ENCODE measurements around the gene CAMK2N2. TPM values are rescaled to one million over a fixed set of nuclear protein-coding genes. Genes with fewer than 3 reads are reported as not detected.

The CAMK2N2 gene
- total and polyA plus RNA-seq, 2 donors (not counting 1 experiment from before 2014, with no cell fraction given), result not detected

DNA sequence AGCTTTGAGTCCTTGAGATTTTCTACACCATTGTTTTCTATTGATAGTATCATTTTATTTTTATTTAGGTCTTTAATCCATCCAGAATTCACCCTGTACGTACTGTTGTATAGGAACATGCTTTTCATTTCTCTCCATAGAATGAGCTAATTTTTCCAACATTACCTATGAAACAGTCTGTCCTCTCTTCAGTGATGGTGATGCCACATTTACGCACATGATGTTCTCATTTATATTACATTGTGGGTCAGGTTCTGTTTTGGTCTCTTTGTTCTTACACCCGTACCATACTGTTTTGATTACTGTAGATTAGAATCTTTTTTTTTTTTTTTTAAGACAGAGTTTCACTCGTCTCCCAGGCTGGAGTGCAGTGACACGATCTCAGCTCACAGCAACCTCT is 49.6 kb downstream of the CAMK2N2 start:
- no peak for ATAC-seq (ENCODE audit: low read depth)
- Mint-ChIP-seq H3K4me1 (no peaks in the 10 kb centered on the region), H3K9me3 (ENCODE audit: insufficient read depth) (no peaks in the 10 kb centered on the region), H3K4me3 (no peak overlapping the region), H3K27ac (no peak overlapping the region), H3K27me3 (peaks cover 16% of the 10 kb centered on the region)
- no peaks in the 10 kb centered on the region for H3K79me2 ChIP-seq (ENCODE audit: control insufficient read depth, insufficient read depth, low read length)
- WGBS (ENCODE audit: insufficient coverage), result no CpG with 5 or more reads among the region's 5 CpGs
- no peaks in the 10 kb centered on the region for H3K36me3 ChIP-seq (replicated peaks in 1 of 2; ENCODE audit: control extremely low read depth in 1 of 2, control insufficient read depth in 1 of 2, extremely low read depth in 1 of 2, insufficient read depth in 2 of 2, low read length in 1 of 2)
- intact Hi-C loops (cut with micrococcal nuclease), result no loop called here
- peaks cover 0 to 3% (median under 1%) of the 10 kb centered on the region in 4 experiments for H3K27me3 ChIP-seq (replicated peaks in 1 of 4; ENCODE audit: control extremely low read depth in 1 of 4, control insufficient read depth in 3 of 4, insufficient read depth in 4 of 4, low read length in 3 of 4)
- POLR2A ChIA-PET, result no interaction called here
- CTCF ChIA-PET, result no interaction called here
- no peaks in the 10 kb centered on the region for H3K9me3 ChIP-seq (ENCODE audit: control extremely low read depth in 1 of 3, control insufficient read depth in 2 of 3, insufficient read depth in 1 of 3, low read length in 2 of 3)
- no peaks in the 10 kb centered on the region for H3K4me1 ChIP-seq (ENCODE audit: control insufficient read depth in 2 of 2, insufficient read depth in 2 of 2, low read length in 2 of 2)
- H2AFZ ChIP-seq (ENCODE audit: insufficient read depth, low read depth, low read length, poor library complexity, severe bottlenecking), result no peak overlapping the region
- H3K9ac ChIP-seq (ENCODE audit: low read length), result no peak overlapping the region
- H4K20me1 ChIP-seq (ENCODE audit: control insufficient read depth, insufficient read depth, low read length, poor library complexity, severe bottlenecking), result no peaks in the 10 kb centered on the region
- H3K4me2 ChIP-seq (replicated peaks; ENCODE audit: low read depth, low read length, poor library complexity, severe bottlenecking), result no peak overlapping the region
- no peak for DNase-seq
- H3K27ac ChIP-seq (ENCODE audit: low read length in 2 of 2), result no peak overlapping the region
- TF ChIP-seq, protein P1, sequence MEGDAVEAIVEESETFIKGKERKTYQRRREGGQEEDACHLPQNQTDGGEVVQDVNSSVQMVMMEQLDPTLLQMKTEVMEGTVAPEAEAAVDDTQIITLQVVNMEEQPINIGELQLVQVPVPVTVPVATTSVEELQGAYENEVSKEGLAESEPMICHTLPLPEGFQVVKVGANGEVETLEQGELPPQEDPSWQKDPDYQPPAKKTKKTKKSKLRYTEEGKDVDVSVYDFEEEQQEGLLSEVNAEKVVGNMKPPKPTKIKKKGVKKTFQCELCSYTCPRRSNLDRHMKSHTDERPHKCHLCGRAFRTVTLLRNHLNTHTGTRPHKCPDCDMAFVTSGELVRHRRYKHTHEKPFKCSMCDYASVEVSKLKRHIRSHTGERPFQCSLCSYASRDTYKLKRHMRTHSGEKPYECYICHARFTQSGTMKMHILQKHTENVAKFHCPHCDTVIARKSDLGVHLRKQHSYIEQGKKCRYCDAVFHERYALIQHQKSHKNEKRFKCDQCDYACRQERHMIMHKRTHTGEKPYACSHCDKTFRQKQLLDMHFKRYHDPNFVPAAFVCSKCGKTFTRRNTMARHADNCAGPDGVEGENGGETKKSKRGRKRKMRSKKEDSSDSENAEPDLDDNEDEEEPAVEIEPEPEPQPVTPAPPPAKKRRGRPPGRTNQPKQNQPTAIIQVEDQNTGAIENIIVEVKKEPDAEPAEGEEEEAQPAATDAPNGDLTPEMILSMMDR (IDR thresholded peaks at IDR 0.05), result no peak
- TF ChIP-seq EZH2 (IDR thresholded peaks at IDR 0.05; ENCODE audit: borderline replicate concordance, insufficient read depth, low read depth, low read length, poor library complexity, severe bottlenecking), result no peak
- H3K4me3 ChIP-seq (ENCODE audit: control extremely low read depth in 1 of 5, extremely low read depth in 1 of 5, insufficient read depth in 1 of 5, low read depth in 2 of 5, low read length in 4 of 5), result no peak overlapping the region

DNA sequence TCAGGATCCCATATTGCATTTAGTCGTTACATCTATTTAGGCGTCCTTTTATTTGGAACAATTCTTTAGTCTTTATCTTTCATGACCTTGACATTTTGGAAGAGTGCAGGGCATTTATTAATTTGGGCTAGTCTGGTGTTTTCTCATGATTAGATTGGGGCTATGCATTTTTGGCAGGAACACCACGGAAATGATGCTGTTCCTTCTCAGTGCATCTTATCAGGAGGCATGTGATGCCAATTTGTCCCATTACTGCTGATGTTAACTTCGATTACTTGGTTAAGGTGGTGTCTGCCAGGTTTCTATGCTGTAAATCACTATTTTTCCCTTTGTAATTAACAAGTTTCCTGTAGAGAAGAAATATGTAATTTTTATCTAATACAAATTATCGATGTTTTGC is 50.1 kb downstream of the CAMK2N2 start:
- ChIA-PET CTCF (interaction anchor here (1.2 kb wide), 1 partner anchor 16 kb away, joined by 4 read pairs; no protein-coding TSS in a partner anchor), POLR2A (no interaction called here)
- DNase-seq (no peak), ATAC-seq (ENCODE audit: low read depth) (no peak)
- Histone ChIP-seq H3K9me3 (ENCODE audit: control extremely low read depth in 1 of 3, control insufficient read depth in 2 of 3, insufficient read depth in 1 of 3, low read length in 2 of 3) (no peaks in the 10 kb centered on the region), H3K9ac (ENCODE audit: low read length) (no peak overlapping the region), H4K20me1 (ENCODE audit: control insufficient read depth, insufficient read depth, low read length, poor library complexity, severe bottlenecking) (no peaks in the 10 kb centered on the region), H3K27me3 (replicated peaks in 1 of 4; ENCODE audit: control extremely low read depth in 1 of 4, control insufficient read depth in 3 of 4, insufficient read depth in 4 of 4, low read length in 3 of 4) (peaks cover 0 to 5% (median 1%) of the 10 kb centered on the region in 4 experiments), H3K4me2 (replicated peaks; ENCODE audit: low read depth, low read length, poor library complexity, severe bottlenecking) (no peak overlapping the region), H3K27ac (ENCODE audit: low read length in 2 of 2) (no peak overlapping the region), H3K36me3 (replicated peaks in 1 of 2; ENCODE audit: control extremely low read depth in 1 of 2, control insufficient read depth in 1 of 2, extremely low read depth in 1 of 2, insufficient read depth in 2 of 2, low read length in 1 of 2) (no peaks in the 10 kb centered on the region), H3K4me3 (ENCODE audit: control extremely low read depth in 1 of 5, extremely low read depth in 1 of 5, insufficient read depth in 1 of 5, low read depth in 2 of 5, low read length in 4 of 5) (no peak overlapping the region), H2AFZ (ENCODE audit: insufficient read depth, low read depth, low read length, poor library complexity, severe bottlenecking) (no peak overlapping the region), H3K79me2 (ENCODE audit: control insufficient read depth, insufficient read depth, low read length) (no peaks in the 10 kb centered on the region), H3K4me1 (ENCODE audit: control insufficient read depth in 2 of 2, insufficient read depth in 2 of 2, low read length in 2 of 2) (no peaks in the 10 kb centered on the region)
- peaks cover 20% of the 10 kb centered on the region for H3K27me3 Mint-ChIP-seq
- TF ChIP-seq EZH2 (IDR thresholded peaks at IDR 0.05; ENCODE audit: borderline replicate concordance, insufficient read depth, low read depth, low read length, poor library complexity, severe bottlenecking), result no peak
- TF ChIP-seq, protein P1 (IDR thresholded peaks at IDR 0.05), result no peak
- whole genome bisulfite sequencing (ENCODE audit: insufficient coverage), result no CpG with 5 or more reads among the region's 5 CpGs
- H3K4me1 Mint-ChIP-seq, result no peaks in the 10 kb centered on the region
- intact Hi-C loops (cut with micrococcal nuclease), result no loop called here
- H3K9me3 Mint-ChIP-seq (ENCODE audit: insufficient read depth), result no peaks in the 10 kb centered on the region
- no peak overlapping the region for H3K4me3 Mint-ChIP-seq
- no peak overlapping the region for H3K27ac Mint-ChIP-seq

Small RNA genes within 50 kb of the gene (small RNA-seq; reads per million reads assigned to genes)
- not detected for gene MIR1224 (ENCODE audit: insufficient read length, low read depth, low replicate concordance)

Other genes with a start within 250 kb of the CAMK2N2 start
- 29.5 and 31.7 TPM in 2 replicates for gene ABCC5, start 243.7 kb downstream of the CAMK2N2 start, total RNA-seq
- gene ABCC5, start 243.7 kb downstream of the CAMK2N2 start, polyA plus RNA-seq, result 13.4 and 16.9 TPM in 2 replicates
- gene HTR3D, start 229.8 kb downstream of the CAMK2N2 start, total RNA-seq, result not detected in 2 replicates
- gene HTR3D, start 229.8 kb downstream of the CAMK2N2 start, polyA plus RNA-seq, result not detected in 2 replicates
- gene HTR3C, start 208.5 kb downstream of the CAMK2N2 start, total RNA-seq, result not detected in 2 replicates
- gene HTR3C, start 208.5 kb downstream of the CAMK2N2 start, polyA plus RNA-seq, result not detected in 2 replicates
- gene HTR3E, start 164.5 kb downstream of the CAMK2N2 start, total RNA-seq, result not detected in 2 replicates
- not detected in 2 replicates for gene HTR3E, start 164.5 kb downstream of the CAMK2N2 start, polyA plus RNA-seq
- gene EIF2B5, start 126.2 kb downstream of the CAMK2N2 start, total RNA-seq, result 83.8 and 85.9 TPM in 2 replicates
- gene EIF2B5, start 126.2 kb downstream of the CAMK2N2 start, polyA plus RNA-seq, result 73.2 and 77.1 TPM in 2 replicates
- 81.3 and 92.0 TPM in 2 replicates for gene DVL3, start 106.2 kb downstream of the CAMK2N2 start, total RNA-seq
- gene DVL3, start 106.2 kb downstream of the CAMK2N2 start, polyA plus RNA-seq, result 42.7 and 49.4 TPM in 2 replicates
- gene AP2M1, start 86.7 kb downstream of the CAMK2N2 start, total RNA-seq, result 191 and 207 TPM in 2 replicates
- 132 and 171 TPM in 2 replicates for gene AP2M1, start 86.7 kb downstream of the CAMK2N2 start, polyA plus RNA-seq
- 115 and 131 TPM in 2 replicates for gene ABCF3, start 75.4 kb downstream of the CAMK2N2 start, total RNA-seq
- 74.0 and 86.5 TPM in 2 replicates for gene ABCF3, start 75.4 kb downstream of the CAMK2N2 start, polyA plus RNA-seq
- 0.37 TPM in 1 of 2 replicates, not detected in the other for gene VWA5B2, start 32.0 kb downstream of the CAMK2N2 start, total RNA-seq
- gene VWA5B2, start 32.0 kb downstream of the CAMK2N2 start, polyA plus RNA-seq, result 0.09 and 0.10 TPM in 2 replicates
- 32.7 and 38.6 TPM in 2 replicates for gene ALG3, start 12.6 kb downstream of the CAMK2N2 start, total RNA-seq
- gene ALG3, start 12.6 kb downstream of the CAMK2N2 start, polyA plus RNA-seq, result 29.9 and 36.1 TPM in 2 replicates
- 1.5 and 2.0 TPM in 2 replicates for gene EEF1AKMT4, start 11.9 kb downstream of the CAMK2N2 start, total RNA-seq
- 0.61 and 2.5 TPM in 2 replicates for gene EEF1AKMT4, start 11.9 kb downstream of the CAMK2N2 start, polyA plus RNA-seq
- not detected in 2 replicates for gene ECE2, start 14.5 kb upstream of the CAMK2N2 start, total RNA-seq
- gene ECE2, start 14.5 kb upstream of the CAMK2N2 start, polyA plus RNA-seq, result not detected in 2 replicates
- 140 and 145 TPM in 2 replicates for gene PSMD2, start 37.7 kb upstream of the CAMK2N2 start, total RNA-seq
- gene PSMD2, start 37.7 kb upstream of the CAMK2N2 start, polyA plus RNA-seq, result 79.4 and 119 TPM in 2 replicates
- 160 TPM in 2 replicates for gene EIF4G1, start 53.1 kb upstream of the CAMK2N2 start, total RNA-seq
- 65.8 and 111 TPM in 2 replicates for gene EIF4G1, start 53.1 kb upstream of the CAMK2N2 start, polyA plus RNA-seq
- gene FAM131A, start 76.0 kb upstream of the CAMK2N2 start, total RNA-seq, result 11.7 and 14.0 TPM in 2 replicates
- 11.8 and 13.4 TPM in 2 replicates for gene FAM131A, start 76.0 kb upstream of the CAMK2N2 start, polyA plus RNA-seq
- gene CLCN2, start 100.1 kb upstream of the CAMK2N2 start, total RNA-seq, result 8.1 and 14.4 TPM in 2 replicates
- gene CLCN2, start 100.1 kb upstream of the CAMK2N2 start, polyA plus RNA-seq, result 6.1 and 6.2 TPM in 2 replicates
- gene POLR2H, start 100.2 kb upstream of the CAMK2N2 start, total RNA-seq, result 60.4 and 62.4 TPM in 2 replicates
- 106 and 140 TPM in 2 replicates for gene POLR2H, start 100.2 kb upstream of the CAMK2N2 start, polyA plus RNA-seq
- gene THPO, start 116.7 kb upstream of the CAMK2N2 start, total RNA-seq, result not detected in 2 replicates
- not detected in 2 replicates for gene THPO, start 116.7 kb upstream of the CAMK2N2 start, polyA plus RNA-seq
- not detected in 2 replicates for gene CHRD, start 118.5 kb upstream of the CAMK2N2 start, total RNA-seq
- gene CHRD, start 118.5 kb upstream of the CAMK2N2 start, polyA plus RNA-seq, result 0.10 TPM in 1 of 2 replicates, not detected in the other